ENCODE data around the gene SLCO2A1.

DNA sequence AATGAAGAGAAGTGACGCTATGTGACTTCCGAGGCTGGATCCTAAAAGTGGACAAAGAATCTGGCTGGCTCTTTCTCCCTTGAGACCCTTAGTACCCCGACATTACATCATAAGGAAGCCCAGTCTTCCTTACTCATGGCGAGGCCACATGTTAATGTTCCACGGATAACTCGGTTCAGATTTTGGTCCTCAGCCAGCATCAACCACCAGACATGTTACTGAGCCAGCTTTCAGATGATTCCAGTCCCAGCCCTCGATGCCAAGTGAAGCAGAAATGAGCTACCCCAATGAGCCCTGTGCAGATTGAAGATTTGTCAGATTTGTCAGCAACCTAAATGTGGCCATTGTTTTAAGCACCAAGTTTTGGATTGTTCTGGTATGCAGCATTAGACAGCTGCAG, 46.6 kb downstream of the SLCO2A1 start:
- TF ChIP-seq GATA3 (IDR thresholded peaks at IDR 0.05; ENCODE audit: low read depth, low read length): no peak
- no peak for TF ChIP-seq GATA2 (IDR thresholded peaks at IDR 0.05; ENCODE audit: low read depth, low read length)

Measured in SH-SY5Y (cell line).